ENCODE data around the gene SLC16A10. TPM values are rescaled to one million over a fixed set of nuclear protein-coding genes. Genes with fewer than 3 reads are reported as not detected.

Gene SLC16A10
- total and polyA plus RNA-seq, 2 of the 13 experiments (the other 11 are each of a cell fraction or from before 2014, with no cell fraction given), result 8.2 to 20.1 TPM

DNA sequence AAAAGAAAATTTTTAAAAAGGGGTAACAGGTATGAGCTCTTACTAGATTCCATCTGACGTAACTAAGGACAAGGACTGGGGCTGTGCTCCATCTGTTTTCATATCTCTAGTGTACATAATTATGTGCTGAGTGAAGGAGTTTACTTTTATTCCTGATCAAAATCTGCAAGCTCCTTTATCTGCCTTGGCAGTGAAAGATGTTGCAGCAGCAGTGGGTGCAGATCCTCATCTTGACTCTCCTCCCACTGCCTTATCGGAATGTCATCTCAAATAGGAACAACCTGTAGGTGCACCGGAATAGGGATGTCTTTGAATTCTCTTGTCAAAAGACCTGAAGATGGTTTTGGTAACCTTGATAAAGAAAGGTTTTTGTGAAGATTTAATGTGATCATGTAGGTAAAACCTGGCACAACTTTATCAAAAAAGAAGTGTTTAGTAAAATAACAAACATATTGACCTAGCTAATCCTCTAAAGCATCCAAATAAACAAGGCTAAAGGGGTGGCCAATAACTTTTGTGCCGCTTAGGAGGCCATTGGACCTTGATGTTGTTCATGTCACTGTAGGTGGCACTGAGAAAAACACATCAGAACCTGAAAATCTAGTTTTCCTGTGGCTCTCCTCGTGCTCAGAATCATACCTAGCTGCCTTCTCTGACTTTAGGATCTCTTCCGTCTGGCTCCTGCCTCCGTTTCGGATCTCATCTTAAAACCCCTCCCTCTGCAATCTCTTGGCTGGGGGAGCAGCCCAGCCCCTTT lies 19.0 kb upstream of the SLC16A10 start:
- in situ Hi-C loops (cut with HindIII; ENCODE audit: extremely low pct_ligation_motif_present, low pct_unique_long_range_greater_than_20kb), result loop anchor here (25.0 kb wide), 1 partner anchor 569 kb away; no protein-coding TSS in a partner anchor
- no TSS peak for BruUV-seq (replicated peaks)
- no peak for FAIRE-seq
- TF ChIP-seq, protein P1, sequence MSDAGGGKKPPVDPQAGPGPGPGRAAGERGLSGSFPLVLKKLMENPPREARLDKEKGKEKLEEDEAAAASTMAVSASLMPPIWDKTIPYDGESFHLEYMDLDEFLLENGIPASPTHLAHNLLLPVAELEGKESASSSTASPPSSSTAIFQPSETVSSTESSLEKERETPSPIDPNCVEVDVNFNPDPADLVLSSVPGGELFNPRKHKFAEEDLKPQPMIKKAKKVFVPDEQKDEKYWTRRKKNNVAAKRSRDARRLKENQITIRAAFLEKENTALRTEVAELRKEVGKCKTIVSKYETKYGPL (CRISPR knock-in tag; IDR thresholded peaks at IDR 0.05), result no peak
- no peak for TF ChIP-seq SIX1 (CRISPR knock-in tag; IDR thresholded peaks at IDR 0.05; ENCODE audit: borderline replicate concordance)
- TF ChIP-seq IRF2 (CRISPR knock-in tag; IDR thresholded peaks at IDR 0.05), result no peak
- TF ChIP-seq ZFP90 (CRISPR knock-in tag; IDR thresholded peaks at IDR 0.05; ENCODE audit: borderline replicate concordance), result no peak
- Histone ChIP-seq H3K4me3 (replicated peaks in 1 of 3; ENCODE audit: insufficient read depth in 1 of 3, low read depth in 2 of 3, low read length in 3 of 3) (no peak overlapping the region), H3K4me1 (ENCODE audit: insufficient read depth, low read length) (peaks cover 15% of the 10 kb centered on the region), H3K27ac (ENCODE audit: extremely low read length, insufficient read depth, low read length) (no peak overlapping the region), H2AFZ (ENCODE audit: low read length) (no peak overlapping the region), H3K9ac (ENCODE audit: insufficient read depth, low read depth, low read length) (no peak overlapping the region), H3K4me2 (ENCODE audit: low read depth, low read length) (no peak overlapping the region), H3K9me3 (ENCODE audit: low read length) (no peaks in the 10 kb centered on the region), H3K79me2 (ENCODE audit: insufficient read depth, low read length) (no peaks in the 10 kb centered on the region), H4K20me1 (ENCODE audit: insufficient read depth, low read length) (no peaks in the 10 kb centered on the region), H3K36me3 (replicated peaks in 1 of 2; ENCODE audit: control insufficient read depth in 1 of 2, insufficient read depth in 2 of 2, low read length in 2 of 2) (no peaks in the 10 kb centered on the region), H3K27me3 (ENCODE audit: control insufficient read depth in 1 of 2, insufficient read depth in 2 of 2, low read length in 2 of 2) (peaks cover 0 to 3% of the 10 kb centered on the region in 2 experiments; a peak in 2 of 5 replicates)
- intact Hi-C loops (cut with micrococcal nuclease; ENCODE audit: unreplicated experiment), result no loop called here
- no peak for DNase-seq (ENCODE audit: low spot score)
- ATAC-seq, result no peak
- ChIA-PET CTCF (ENCODE audit: low intra/inter-chr PET ratio, low total read pairs) (no interaction called here), POLR2A (interaction anchor here (0.9 kb wide), 1 partner anchor 20 kb away, joined by 3 read pairs; no protein-coding TSS in a partner anchor)
- 64% methylated on average over 8 of the region's 8 CpGs for WGBS (ENCODE audit: low lambda C conversion rate)

GRCh38 chr6:111068866-111069234 lies 18.5 kb upstream of the SLC16A10 start:
- no peak overlapping the region for H3K27ac ChIP-seq (ENCODE audit: extremely low read length, insufficient read depth, low read length)
- no peaks in the 10 kb centered on the region for H4K20me1 ChIP-seq (ENCODE audit: insufficient read depth, low read length)
- H3K4me1 ChIP-seq (ENCODE audit: insufficient read depth, low read length), result peaks cover 15% of the 10 kb centered on the region
- H3K4me2 ChIP-seq (ENCODE audit: low read depth, low read length), result no peak overlapping the region
- intact Hi-C loops (cut with micrococcal nuclease; ENCODE audit: unreplicated experiment), result no loop called here
- no peaks in the 10 kb centered on the region for H3K9me3 ChIP-seq (ENCODE audit: low read length)
- in situ Hi-C loops (cut with HindIII; ENCODE audit: extremely low pct_ligation_motif_present, low pct_unique_long_range_greater_than_20kb), result loop anchor here (25.0 kb wide), 1 partner anchor 568 kb away; no protein-coding TSS in a partner anchor
- POLR2A ChIA-PET, result no interaction called here
- no peaks in the 10 kb centered on the region for H3K36me3 ChIP-seq (replicated peaks in 1 of 2; ENCODE audit: control insufficient read depth in 1 of 2, insufficient read depth in 2 of 2, low read length in 2 of 2)
- H3K27me3 ChIP-seq (ENCODE audit: control insufficient read depth in 1 of 2, insufficient read depth in 2 of 2, low read length in 2 of 2), result peaks cover 0 to 3% of the 10 kb centered on the region in 2 experiments; a peak in 2 of 5 replicates
- no TSS peak for BruUV-seq (replicated peaks)
- 13% methylated on average over 2 of the region's 2 CpGs for WGBS (ENCODE audit: low lambda C conversion rate)
- CTCF ChIA-PET (ENCODE audit: low intra/inter-chr PET ratio, low total read pairs), result no interaction called here
- H2AFZ ChIP-seq (ENCODE audit: low read length), result no peak overlapping the region
- no peak overlapping the region for H3K4me3 ChIP-seq (replicated peaks in 1 of 3; ENCODE audit: insufficient read depth in 1 of 3, low read depth in 2 of 3, low read length in 3 of 3)
- no peak for FAIRE-seq
- no peak for DNase-seq (ENCODE audit: low spot score)
- no peaks in the 10 kb centered on the region for H3K79me2 ChIP-seq (ENCODE audit: insufficient read depth, low read length)
- ATAC-seq, result no peak
- H3K9ac ChIP-seq (ENCODE audit: insufficient read depth, low read depth, low read length), result no peak overlapping the region
- TF ChIP-seq GLMP (CRISPR knock-in tag; IDR thresholded peaks at IDR 0.05; ENCODE audit: borderline replicate concordance) (no peak), ZNF235 (CRISPR knock-in tag; IDR thresholded peaks at IDR 0.05; ENCODE audit: borderline replicate concordance) (no peak), NFE2 (CRISPR knock-in tag; IDR thresholded peaks at IDR 0.05) (no peak), ZBTB46 (CRISPR knock-in tag; IDR thresholded peaks at IDR 0.05; ENCODE audit: borderline replicate concordance) (no peak), SAFB2 (CRISPR knock-in tag; IDR thresholded peaks at IDR 0.05; ENCODE audit: borderline replicate concordance, low read depth) (no peak), XRCC5 (optimal IDR thresholded peaks at IDR 0.05; ENCODE audit: low read length) (no peak), ZNF770 (CRISPR knock-in tag; IDR thresholded peaks at IDR 0.05) (no peak), DNMT1 (CRISPR knock-in tag; IDR thresholded peaks at IDR 0.05) (no peak)
